HEK293 (cell line): Measurements from ENCODE around the gene ATG10.

ENCODE experiments used
- CTCF ChIA-PET: fragments of 350-600 bp; formaldehyde crosslinking; extraction: SDS; loops from one replicate; lab custom pipeline; 2021; ENCODE audit warnings: antibody characterized with exemption; lab: Yijun Ruan, JAX
- POLR2A ChIA-PET: fragments of 300-600 bp; formaldehyde crosslinking; extraction: SDS; loops from one replicate; lab custom pipeline; 2020; ENCODE audit warnings: antibody characterized with exemption, inconsistent platforms; lab: Yijun Ruan, JAX
- H3K27ac ChIP-seq: fragments of 200-500 bp; sonication (Bioruptor generic); 2 replicates; pipeline ENCODE4 v1.5.1; 2014; ENCODE audit warnings: low read depth, low read length, control low read depth, inconsistent platforms; ENCODE audit errors: extremely low read depth
- H3K36me3 ChIP-seq, 2 experiments: fragments of 200-500 bp in 1 of 2; sonication (Bioruptor generic) in 1 of 2; 1 replicate in 1 of 2; 2 replicates in 1 of 2; pipeline ENCODE4 v1.5.1; 2014 to 2017; ENCODE audit warnings: inconsistent platforms in 2 of 2, low read length in 2 of 2; ENCODE audit not compliant: control insufficient read depth in 2 of 2, insufficient read depth in 1 of 2
- H3K4me1 ChIP-seq: fragments of 200-500 bp; sonication (Bioruptor generic); 2 replicates; pipeline ENCODE4 v1.5.1; 2014; ENCODE audit warnings: mild to moderate bottlenecking, low read length, inconsistent platforms; ENCODE audit not compliant: control insufficient read depth, insufficient read depth
- H3K4me3 ChIP-seq: 2 replicates; pipeline ENCODE4 v1.5.1; 2011; ENCODE audit warnings: low read depth, mild to moderate bottlenecking, control low read depth, low read length, moderate library complexity
- H3K9me3 ChIP-seq: fragments of 200-500 bp; sonication (Bioruptor generic); 2 replicates; pipeline ENCODE4 v1.5.1; 2014; ENCODE audit warnings: low read depth, low read length, inconsistent platforms; ENCODE audit not compliant: control insufficient read depth, insufficient read depth
- AEBP2 ChIP-seq: fragments of 450-650 bp; formaldehyde crosslinking; IDR thresholded peaks from 2 replicates; pipeline ENCODE4 v1.5.1; 2016; ENCODE audit warnings: missing biosample characterization, missing genetic modification characterization, borderline replicate concordance
- BCL11A ChIP-seq: fragments of 450-650 bp; formaldehyde crosslinking; IDR thresholded peaks from 2 replicates; pipeline ENCODE4 v1.5.1; 2016; ENCODE audit warnings: low read depth, missing biosample characterization, missing genetic modification characterization
- BCL11B ChIP-seq: fragments of 450-650 bp; formaldehyde crosslinking; IDR thresholded peaks from 2 replicates; pipeline ENCODE4 v1.5.1; 2016; ENCODE audit warnings: low read depth, missing biosample characterization, missing genetic modification characterization
- EGR2 ChIP-seq: fragments of 450-650 bp; formaldehyde crosslinking; IDR thresholded peaks from 2 replicates; pipeline ENCODE4 v1.5.1; 2016; ENCODE audit warnings: low read depth, missing biosample characterization, missing genetic modification characterization
- GLIS1 ChIP-seq: fragments of 450-650 bp; formaldehyde crosslinking; IDR thresholded peaks from 2 replicates; pipeline ENCODE4 v1.5.1; 2016; ENCODE audit warnings: missing biosample characterization, missing genetic modification characterization
- HOXC10 ChIP-seq: sonication (generic); formaldehyde crosslinking; IDR thresholded peaks from 2 replicates; pipeline ENCODE4 v1.8.1; 2023; ENCODE audit warnings: mild to moderate bottlenecking, missing genetic modification reagents
- IKZF3 ChIP-seq: fragments of 450-650 bp; IDR thresholded peaks from 2 replicates; pipeline ENCODE4 v1.5.0; 2018; ENCODE audit warnings: missing biosample characterization, mild to moderate bottlenecking, missing genetic modification characterization, moderate library complexity
- KLF1 ChIP-seq: fragments of 450-650 bp; formaldehyde crosslinking; IDR thresholded peaks from 2 replicates; pipeline ENCODE4 v1.5.1; 2016; ENCODE audit warnings: missing biosample characterization, missing genetic modification characterization
- KLF10 ChIP-seq: fragments of 450-650 bp; IDR thresholded peaks from 2 replicates; pipeline ENCODE4 v1.5.1; 2018; ENCODE audit warnings: missing biosample characterization, mild to moderate bottlenecking, missing genetic modification characterization
- KLF7 ChIP-seq: fragments of 450-650 bp; formaldehyde crosslinking; IDR thresholded peaks from 2 replicates; pipeline ENCODE4 v1.5.1; 2016; ENCODE audit warnings: missing biosample characterization, missing genetic modification characterization, borderline replicate concordance
- KLF9 ChIP-seq: fragments of 450-650 bp; formaldehyde crosslinking; IDR thresholded peaks from 2 replicates; pipeline ENCODE4 v1.5.1; 2016; ENCODE audit warnings: missing biosample characterization, missing genetic modification characterization, low read depth
- OSR2 ChIP-seq: fragments of 450-650 bp; formaldehyde crosslinking; IDR thresholded peaks from 2 replicates; pipeline ENCODE4 v1.5.1; 2016; ENCODE audit warnings: missing biosample characterization, missing genetic modification characterization
- REPIN1 ChIP-seq: fragments of 450-650 bp; formaldehyde crosslinking; IDR thresholded peaks from 2 replicates; pipeline ENCODE4 v1.5.1; 2017; ENCODE audit warnings: missing biosample characterization, missing genetic modification characterization, low read depth
- SCRT1 ChIP-seq: fragments of 450-650 bp; formaldehyde crosslinking; IDR thresholded peaks from 2 replicates; pipeline ENCODE4 v1.5.1; 2016; ENCODE audit warnings: missing biosample characterization, missing genetic modification characterization, borderline replicate concordance
- SP7 ChIP-seq: fragments of 450-650 bp; formaldehyde crosslinking; IDR thresholded peaks from 2 replicates; pipeline ENCODE4 v1.5.1; 2016; ENCODE audit warnings: missing biosample characterization, missing genetic modification characterization
- TSHZ1 ChIP-seq: fragments of 450-650 bp; formaldehyde crosslinking; IDR thresholded peaks from 2 replicates; pipeline ENCODE4 v1.5.1; 2016; ENCODE audit warnings: missing biosample characterization, missing genetic modification characterization, borderline replicate concordance
- YY2 ChIP-seq: fragments of 450-650 bp; formaldehyde crosslinking; IDR thresholded peaks from 2 replicates; pipeline ENCODE4 v1.5.1; 2016; ENCODE audit warnings: missing biosample characterization, missing genetic modification characterization
- ZBTB20 ChIP-seq: fragments of 450-650 bp; formaldehyde crosslinking; IDR thresholded peaks from 2 replicates; pipeline ENCODE4 v1.5.1; 2016; ENCODE audit warnings: missing biosample characterization, missing genetic modification characterization
- ZBTB48 ChIP-seq: fragments of 450-650 bp; formaldehyde crosslinking; IDR thresholded peaks from 2 replicates; pipeline ENCODE4 v1.5.1; 2016; ENCODE audit warnings: missing biosample characterization, missing genetic modification characterization
- ZNF133 ChIP-seq: fragments of 450-650 bp; formaldehyde crosslinking; IDR thresholded peaks from 2 replicates; pipeline ENCODE4 v1.5.1; 2016; ENCODE audit warnings: missing biosample characterization, missing genetic modification characterization
- ZNF155 ChIP-seq: fragments of 450-650 bp; formaldehyde crosslinking; IDR thresholded peaks from 2 replicates; pipeline ENCODE4 v1.5.1; 2016; ENCODE audit warnings: missing biosample characterization, missing genetic modification characterization
- ZNF211 ChIP-seq: fragments of 450-650 bp; formaldehyde crosslinking; IDR thresholded peaks from 2 replicates; pipeline ENCODE4 v1.5.1; 2016; ENCODE audit warnings: low read depth, missing biosample characterization, missing genetic modification characterization
- ZNF214 ChIP-seq: fragments of 450-650 bp; formaldehyde crosslinking; IDR thresholded peaks from 2 replicates; pipeline ENCODE4 v1.5.1; 2017; ENCODE audit warnings: missing biosample characterization, mild to moderate bottlenecking, missing genetic modification characterization, borderline replicate concordance
- ZNF266 ChIP-seq: fragments of 450-650 bp; formaldehyde crosslinking; IDR thresholded peaks from 2 replicates; pipeline ENCODE4 v1.5.1; 2016; ENCODE audit warnings: missing biosample characterization, missing genetic modification characterization, low read depth
- ZNF394 ChIP-seq: fragments of 450-650 bp; formaldehyde crosslinking; IDR thresholded peaks from 2 replicates; pipeline ENCODE4 v1.5.1; 2016; ENCODE audit warnings: missing biosample characterization, missing genetic modification characterization, mild to moderate bottlenecking, moderate library complexity, borderline replicate concordance
- ZNF416 ChIP-seq: fragments of 450-650 bp; formaldehyde crosslinking; IDR thresholded peaks from 2 replicates; pipeline ENCODE4 v1.5.1; 2016; ENCODE audit warnings: missing biosample characterization, missing genetic modification characterization
- ZNF423 ChIP-seq: fragments of 450-650 bp; formaldehyde crosslinking; IDR thresholded peaks from 2 replicates; pipeline ENCODE4 v1.5.1; 2016; ENCODE audit warnings: missing biosample characterization, missing genetic modification characterization
- ZNF514 ChIP-seq: fragments of 450-650 bp; formaldehyde crosslinking; IDR thresholded peaks from 2 replicates; pipeline ENCODE4 v1.5.1; 2016; ENCODE audit warnings: missing biosample characterization, missing genetic modification characterization
- ZNF530 ChIP-seq: fragments of 450-650 bp; formaldehyde crosslinking; IDR thresholded peaks from 2 replicates; pipeline ENCODE4 v1.5.1; 2016; ENCODE audit warnings: low read depth, missing biosample characterization, missing genetic modification characterization
- ZNF555 ChIP-seq: fragments of 450-650 bp; formaldehyde crosslinking; conservative IDR thresholded peaks from 2 replicates; pipeline ENCODE4 v1.5.1; 2017; ENCODE audit warnings: missing biosample characterization, mild to moderate bottlenecking, missing genetic modification characterization, inconsistent platforms
- ZNF624 ChIP-seq: fragments of 450-650 bp; formaldehyde crosslinking; IDR thresholded peaks from 2 replicates; pipeline ENCODE4 v1.5.1; 2017; ENCODE audit warnings: missing biosample characterization, missing genetic modification characterization
- ZNF654 ChIP-seq: fragments of 450-650 bp; formaldehyde crosslinking; IDR thresholded peaks from 2 replicates; pipeline ENCODE4 v1.5.1; 2016; ENCODE audit warnings: low read depth, missing biosample characterization, missing genetic modification characterization
- ZNF664 ChIP-seq: fragments of 450-650 bp; formaldehyde crosslinking; IDR thresholded peaks from 2 replicates; pipeline ENCODE4 v1.5.1; 2016; ENCODE audit warnings: missing biosample characterization, missing genetic modification characterization
- ZNF776 ChIP-seq: fragments of 450-650 bp; formaldehyde crosslinking; IDR thresholded peaks from 2 replicates; pipeline ENCODE4 v1.5.0; 2017; ENCODE audit warnings: missing biosample characterization, missing genetic modification characterization, borderline replicate concordance
- ZNF785 ChIP-seq: fragments of 450-650 bp; formaldehyde crosslinking; IDR thresholded peaks from 2 replicates; pipeline ENCODE4 v1.5.1; 2016; ENCODE audit warnings: missing biosample characterization, missing genetic modification characterization
- ZNF830 ChIP-seq: fragments of 450-650 bp; IDR thresholded peaks from 2 replicates; pipeline ENCODE4 v1.5.0; 2018; ENCODE audit warnings: missing biosample characterization, missing genetic modification characterization, low read depth, mild to moderate bottlenecking, moderate library complexity
- ZXDB ChIP-seq: fragments of 450-650 bp; formaldehyde crosslinking; IDR thresholded peaks from 2 replicates; pipeline ENCODE4 v1.5.1; 2016; ENCODE audit warnings: missing biosample characterization, missing genetic modification characterization

Gene ATG10

GRCh38 chr5:82290005-82290404 is 318.2 kb downstream of the ATG10 start:
- no peaks in the 10 kb centered on the region for H3K36me3 ChIP-seq

GRCh38 chr5:82290908-82291307 is 319.1 kb downstream of the ATG10 start:
- H3K4me1 ChIP-seq = no peaks in the 10 kb centered on the region

More at GRCh38 chr5:82290005-82290404, 318.2 kb downstream of the ATG10 start:
- TF ChIP-seq OSR2 (tag by site-specific recombination) = no peak
- TF ChIP-seq BCL11A = no peak
- no peak for TF ChIP-seq ZNF530 (tag by site-specific recombination)
- no peak for TF ChIP-seq AEBP2 (tag by site-specific recombination)
- no peak for TF ChIP-seq REPIN1 (tag by site-specific recombination)
- TF ChIP-seq KLF7 (tag by site-specific recombination) = no peak
- TF ChIP-seq IKZF3 = no peak
- no peak for TF ChIP-seq ZNF214 (tag by site-specific recombination)
- TF ChIP-seq ZNF654 (tag by site-specific recombination) = no peak
- no peak for TF ChIP-seq ZNF211 (tag by site-specific recombination)
- no peak for TF ChIP-seq ZNF624 (tag by site-specific recombination)
- no peak for TF ChIP-seq ZNF394
- no peak for TF ChIP-seq ZNF785 (tag by site-specific recombination)
- no peak for TF ChIP-seq BCL11B (tag by site-specific recombination)
- TF ChIP-seq HOXC10 (CRISPR knock-in tag) = no peak
- TF ChIP-seq YY2 = no peak
- no peak for TF ChIP-seq SP7 (tag by site-specific recombination)
- no peak for TF ChIP-seq EGR2
- ChIA-PET CTCF (no interaction called here), POLR2A (no interaction called here)
- H3K27ac ChIP-seq = no peak overlapping the region
- H3K4me3 ChIP-seq = no peak overlapping the region
- no peaks in the 10 kb centered on the region for H3K4me1 ChIP-seq
- H3K9me3 ChIP-seq = no peaks in the 10 kb centered on the region

GRCh38 chr5:82291420-82291819 is 319.6 kb downstream of the ATG10 start:
- no peak overlapping the region for H3K4me3 ChIP-seq
- no peaks in the 10 kb centered on the region for H3K4me1 ChIP-seq
- ChIA-PET POLR2A (interaction anchor here (1.0 kb wide), 1 partner anchor 13 kb away, joined by 4 read pairs; the partner anchor contains the start of gene RPS23), CTCF (no interaction called here)
- no peaks in the 10 kb centered on the region for H3K9me3 ChIP-seq
- no peaks in the 10 kb centered on the region for H3K36me3 ChIP-seq
- H3K27ac ChIP-seq = no peak overlapping the region
- TF ChIP-seq TSHZ1 (tag by site-specific recombination) (no peak), ZNF266 (no peak), ZBTB48 (no peak), ZNF514 (no peak), ZNF776 (no peak), ZBTB20 (tag by site-specific recombination) (no peak), SCRT1 (no peak), KLF9 (tag by site-specific recombination) (no peak), ZNF664 (tag by site-specific recombination) (no peak), ZNF423 (no peak), ZNF133 (tag by site-specific recombination) (no peak)

More at GRCh38 chr5:82290908-82291307, 319.1 kb downstream of the ATG10 start:
- H3K27ac ChIP-seq = no peak overlapping the region
- H3K9me3 ChIP-seq = no peaks in the 10 kb centered on the region
- TF ChIP-seq ZXDB (tag by site-specific recombination) (no peak), GLIS1 (tag by site-specific recombination) (no peak), KLF10 (no peak), KLF1 (tag by site-specific recombination) (no peak), ZNF555 (tag by site-specific recombination) (no peak), ZNF830 (no peak), ZNF514 (no peak), ZNF155 (no peak), ZNF416 (tag by site-specific recombination) (no peak)
- TF ChIP-seq, all 188 proteins: peak for 0
- POLR2A ChIA-PET = interaction anchor here (1.0 kb wide), 1 partner anchor 13 kb away, joined by 4 read pairs; the partner anchor contains the start of gene RPS23
- CTCF ChIA-PET = no interaction called here
- Histone ChIP-seq H3K36me3 (no peaks in the 10 kb centered on the region), H3K4me3 (no peak overlapping the region)
